Effector CD4-positive, alpha-beta T cell (primary cell): ENCODE measurements around the gene BMPR2.

Source experiments
- DNase-seq: peaks from one replicate; pipeline ENCODE4 v3.0.0-alpha.2; 2020

The BMPR2 gene

DNA sequence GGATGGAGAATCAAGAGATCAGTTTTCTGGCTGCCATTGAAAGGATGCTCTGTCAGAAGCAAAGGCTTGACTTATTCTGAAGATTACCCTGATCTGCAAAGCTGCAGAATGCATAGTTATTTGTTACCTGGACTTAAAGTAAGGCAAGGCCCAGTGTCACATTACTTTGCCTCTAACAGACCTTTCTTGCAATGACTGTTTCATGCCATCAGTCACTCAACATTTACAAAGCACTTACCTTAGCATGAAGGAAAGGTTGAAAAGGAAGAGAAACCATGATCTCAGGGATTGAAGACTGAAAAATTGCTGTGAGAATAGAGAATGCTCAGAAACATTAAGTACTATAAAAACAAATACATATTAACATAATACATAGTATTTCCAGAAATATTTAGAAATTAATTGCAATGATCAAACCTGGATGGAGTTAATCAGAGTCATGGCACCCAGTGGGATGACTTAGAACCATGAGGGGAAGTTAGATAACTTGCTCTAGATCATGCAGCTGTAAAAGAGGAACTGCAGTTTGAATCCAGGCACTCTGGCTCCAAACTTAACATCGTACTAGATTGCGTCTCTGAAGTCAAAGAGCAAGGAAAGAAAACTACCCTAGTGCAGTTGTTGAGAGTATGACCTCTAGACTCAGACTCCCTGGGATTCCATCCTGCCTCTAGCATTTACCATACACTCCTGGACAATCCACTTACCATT is 232.2 kb downstream of the BMPR2 start:
- DNase-seq: no peak

DNA sequence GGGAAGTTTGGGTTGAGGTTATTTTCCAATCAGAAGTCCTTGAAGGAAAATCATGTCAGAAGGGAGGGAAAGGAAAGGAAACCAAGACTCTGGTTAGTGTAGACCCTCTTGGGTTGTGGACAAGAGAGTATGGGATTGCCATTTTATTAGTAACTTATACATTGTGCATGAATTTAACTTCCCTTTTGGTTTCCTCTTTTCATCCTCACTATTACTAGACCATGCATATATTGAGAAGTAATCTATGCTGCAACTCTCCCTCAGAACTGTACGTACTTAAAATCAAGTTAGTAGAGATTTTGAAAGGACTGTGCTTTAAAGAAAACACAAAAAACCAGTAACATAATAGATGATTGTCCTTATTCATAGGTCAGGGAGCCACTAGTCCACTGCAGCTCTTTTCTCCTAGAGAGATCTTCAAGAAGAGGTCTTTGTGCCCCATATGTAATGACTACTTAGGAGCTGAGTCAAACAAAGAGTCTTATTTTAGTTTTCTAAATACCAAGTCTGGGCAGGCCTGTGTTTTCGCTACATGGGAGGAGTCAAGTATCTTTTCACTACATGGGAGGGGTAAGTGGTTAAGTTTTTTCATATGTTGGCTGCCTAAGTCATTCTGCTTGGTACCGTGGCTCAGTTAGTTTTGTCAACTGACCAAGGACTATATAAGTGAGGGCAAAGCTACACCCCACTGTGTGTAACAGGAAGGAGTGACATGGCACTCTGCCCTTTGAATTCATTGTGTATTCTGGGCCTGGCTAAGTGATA is 233.4 kb downstream of the BMPR2 start:
- no peak for DNase-seq

DNA sequence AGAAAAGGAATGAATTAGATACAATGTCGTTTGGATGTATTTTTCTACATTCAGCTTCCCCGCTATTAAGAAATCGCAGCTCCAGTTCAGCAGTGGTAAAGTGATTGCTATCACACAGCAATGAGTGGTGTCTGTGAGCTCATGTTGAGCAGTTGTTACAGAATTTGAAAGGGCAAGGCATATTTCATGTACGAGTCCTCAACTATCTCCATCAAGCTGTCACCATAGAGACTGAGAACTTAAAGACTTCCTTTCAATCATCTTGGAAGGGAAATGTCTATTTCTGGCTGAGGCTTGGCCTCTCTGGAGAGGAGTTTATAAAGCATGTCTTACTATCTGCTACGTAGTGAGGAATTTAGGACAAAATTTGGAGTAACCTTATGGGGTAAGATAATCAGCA is 234.3 kb downstream of the BMPR2 start:
- DNase-seq: no peak

DNA sequence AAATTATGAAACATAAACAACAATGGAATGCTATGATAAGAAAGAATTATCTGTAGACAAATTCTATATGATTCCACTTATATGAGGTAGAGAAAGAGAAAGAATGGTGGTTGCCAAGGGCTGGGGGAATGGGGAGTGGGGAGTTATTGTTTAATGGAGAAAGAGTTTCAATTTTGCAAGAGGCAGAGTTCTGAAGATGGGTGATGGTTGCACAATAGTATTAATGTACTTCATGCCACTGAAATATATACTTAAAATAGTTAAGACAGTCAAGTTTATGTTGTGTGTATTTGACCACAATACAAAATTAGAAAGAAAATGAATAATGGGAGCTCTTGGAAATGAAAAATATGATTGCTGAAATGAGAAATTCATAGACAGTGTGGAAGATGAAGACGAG is 236.0 kb downstream of the BMPR2 start:
- DNase-seq: no peak

DNA sequence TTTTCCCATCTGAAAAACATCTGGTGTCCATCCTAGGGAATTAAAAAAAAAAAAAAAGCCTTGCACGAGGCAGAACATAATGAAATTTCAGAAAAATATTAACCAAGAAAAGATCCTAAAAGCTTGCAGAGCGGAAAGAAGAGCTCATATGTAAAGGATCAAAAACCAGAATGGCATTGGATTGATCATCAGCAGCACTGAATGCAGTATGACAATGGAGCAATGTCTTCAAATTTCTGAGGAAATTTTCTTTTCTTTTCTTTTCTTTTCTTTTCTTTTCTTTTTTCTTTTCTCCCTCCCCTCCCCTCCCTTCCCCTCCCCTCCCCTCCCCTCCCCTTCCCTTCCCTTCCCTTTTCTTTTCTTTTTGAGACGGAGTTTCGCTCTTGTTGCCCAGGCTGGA is 237.4 kb downstream of the BMPR2 start:
- DNase-seq: no peak
